ENCODE data around the gene PALS2. TPM values are rescaled to one million over a fixed set of nuclear protein-coding genes. Genes with fewer than 3 reads are reported as not detected.

The PALS2 gene
- total and polyA plus RNA-seq, 2 of the 13 experiments (the other 11 are each of a cell fraction or from before 2014, with no cell fraction given) = 3.1 to 21.9 TPM

- TF ChIP-seq POGK (CRISPR knock-in tag; conservative IDR thresholded peaks at IDR 0.05) (0 out of 2 replicates have a peak, but pooled peaks have one; percentile 19), KLF16 (CRISPR knock-in tag; IDR thresholded peaks at IDR 0.05) (0 out of 4 replicates have a peak, but pooled peaks of 1 of the 2 experiments have one; percentile 17), ZSCAN25 (CRISPR knock-in tag; IDR thresholded peaks at IDR 0.05) (0 out of 2 replicates have a peak, but pooled peaks have one; percentile 31), SOX13 (IDR thresholded peaks at IDR 0.05) (no peak), SOX13 (CRISPR knock-in tag; conservative IDR thresholded peaks at IDR 0.05 in 1 of 2, IDR thresholded peaks at IDR 0.05 in 1 of 2) (no peak), ZNF660 (CRISPR knock-in tag; IDR thresholded peaks at IDR 0.05; ENCODE audit: borderline replicate concordance, low read depth) (no peak), RFXAP (CRISPR knock-in tag; IDR thresholded peaks at IDR 0.05; ENCODE audit: borderline replicate concordance) (no peak), ZFX (CRISPR knock-in tag; IDR thresholded peaks at IDR 0.05; ENCODE audit: low read depth) (peak; percentile 44), ARHGAP35 (CRISPR knock-in tag; IDR thresholded peaks at IDR 0.05; ENCODE audit: borderline replicate concordance) (no peak), ZNF317 (CRISPR knock-in tag; IDR thresholded peaks at IDR 0.05) (no peak), HMGXB4 (CRISPR knock-in tag; IDR thresholded peaks at IDR 0.05; ENCODE audit: borderline replicate concordance in 1 of 2, low read depth in 1 of 2) (peak in 1 of 2 experiments; percentile 37; a peak in 1 of 4 replicates), YEATS4 (CRISPR knock-in tag; IDR thresholded peaks at IDR 0.05; ENCODE audit: borderline replicate concordance) (peak; percentile 40; the same call in 1 of the 2 replicates), XBP1 (CRISPR knock-in tag; IDR thresholded peaks at IDR 0.05) (no peak), ZNF446 (CRISPR knock-in tag; IDR thresholded peaks at IDR 0.05) (peak; percentile 51; the same call in 1 of the 2 replicates), SIX4 (CRISPR knock-in tag; IDR thresholded peaks at IDR 0.05) (no peak), AGO1 (IDR thresholded peaks at IDR 0.05; ENCODE audit: low read depth, low read length, poor library complexity, severe bottlenecking) (no peak), SUZ12 (IDR thresholded peaks at IDR 0.05; ENCODE audit: low read depth, low read length) (no peak), NPAS2 (CRISPR knock-in tag; IDR thresholded peaks at IDR 0.05; ENCODE audit: borderline replicate concordance) (no peak), PITX1 (CRISPR knock-in tag; IDR thresholded peaks at IDR 0.05) (no peak), ZKSCAN1 (IDR thresholded peaks at IDR 0.05; ENCODE audit: low read length) (no peak), LBX2 (CRISPR knock-in tag; IDR thresholded peaks at IDR 0.05; ENCODE audit: borderline replicate concordance) (no peak), PCBP1 (IDR thresholded peaks at IDR 0.05; ENCODE audit: borderline replicate concordance, low read depth, low read length) (no peak)
- TF ChIP-seq, protein P1, sequence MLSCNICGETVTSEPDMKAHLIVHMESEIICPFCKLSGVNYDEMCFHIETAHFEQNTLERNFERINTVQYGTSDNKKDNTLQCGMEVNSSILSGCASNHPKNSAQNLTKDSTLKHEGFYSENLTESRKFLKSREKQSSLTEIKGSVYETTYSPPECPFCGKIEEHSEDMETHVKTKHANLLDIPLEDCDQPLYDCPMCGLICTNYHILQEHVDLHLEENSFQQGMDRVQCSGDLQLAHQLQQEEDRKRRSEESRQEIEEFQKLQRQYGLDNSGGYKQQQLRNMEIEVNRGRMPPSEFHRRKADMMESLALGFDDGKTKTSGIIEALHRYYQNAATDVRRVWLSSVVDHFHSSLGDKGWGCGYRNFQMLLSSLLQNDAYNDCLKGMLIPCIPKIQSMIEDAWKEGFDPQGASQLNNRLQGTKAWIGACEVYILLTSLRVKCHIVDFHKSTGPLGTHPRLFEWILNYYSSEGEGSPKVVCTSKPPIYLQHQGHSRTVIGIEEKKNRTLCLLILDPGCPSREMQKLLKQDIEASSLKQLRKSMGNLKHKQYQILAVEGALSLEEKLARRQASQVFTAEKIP (CRISPR knock-in tag; IDR thresholded peaks at IDR 0.05; ENCODE audit: borderline replicate concordance) = no peak
Observed at GRCh38 chr7:24573554-24574338, 494 bp downstream of the PALS2 start (continued).
